ENCODE results near the gene PRKN.

The PRKN gene

DNA sequence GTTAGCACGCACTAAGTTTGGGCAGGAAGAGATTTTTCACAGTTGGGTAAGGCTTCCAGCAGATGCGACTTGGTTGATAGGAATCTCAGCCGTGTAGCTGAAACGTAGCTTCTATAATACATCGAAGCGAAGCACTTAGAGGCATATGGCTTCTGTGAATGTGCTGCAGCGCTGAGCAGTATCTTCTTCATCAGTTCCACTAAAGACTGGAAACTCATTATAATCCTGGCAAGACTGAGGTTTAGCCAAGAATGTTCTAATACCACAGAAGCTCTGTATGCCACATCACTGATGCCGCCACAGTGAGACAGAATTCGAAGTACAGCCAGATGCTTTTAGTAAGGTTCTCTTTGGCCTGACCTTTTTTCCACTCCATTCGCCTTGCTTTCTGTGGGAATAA, 773.5 kb downstream of the PRKN start:
- Histone ChIP-seq H3K27me3 (ENCODE audit: control insufficient read depth in 1 of 2, insufficient read depth in 2 of 2, low read length in 2 of 2) (no peaks in the 10 kb centered on the region), H3K36me3 (ENCODE audit: control insufficient read depth in 1 of 2, insufficient read depth in 2 of 2, low read length in 2 of 2) (no peaks in the 10 kb centered on the region), H3K9me3 (ENCODE audit: control insufficient read depth in 1 of 2, low read length in 2 of 2) (no peaks in the 10 kb centered on the region), H3K4me1 (ENCODE audit: control insufficient read depth in 1 of 2, insufficient read depth in 2 of 2, low read length in 2 of 2) (no peaks in the 10 kb centered on the region), H3K27ac (ENCODE audit: low read depth, low read length) (no peak overlapping the region), H3K4me3 (ENCODE audit: low read depth in 1 of 2, low read length in 2 of 2) (no peak overlapping the region), H3K9ac (ENCODE audit: low read depth in 1 of 2, low read length in 2 of 2) (no peak overlapping the region)

DNA sequence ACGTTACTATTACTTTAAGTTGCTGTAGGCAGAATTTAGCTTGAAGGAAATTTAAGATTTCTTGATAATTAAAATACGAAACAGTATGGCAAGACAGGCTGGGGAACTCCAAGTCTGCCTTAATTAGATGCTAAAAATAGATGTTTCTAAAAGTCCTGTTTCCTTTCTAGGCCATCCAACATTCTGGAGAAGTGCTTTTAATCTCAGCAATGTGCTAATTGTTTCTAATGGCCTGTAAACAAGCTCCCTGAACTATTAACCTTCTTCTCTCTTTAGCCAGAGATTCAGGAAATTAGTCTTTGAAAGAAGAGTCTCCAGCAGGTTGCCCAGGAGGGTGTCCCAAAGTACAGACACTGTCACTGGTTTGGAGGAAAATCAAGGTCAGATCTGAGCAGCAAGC, 776.4 kb downstream of the PRKN start:
- no peaks in the 10 kb centered on the region for H3K9me3 ChIP-seq (ENCODE audit: control insufficient read depth in 1 of 2, low read length in 2 of 2)
- H3K27ac ChIP-seq (ENCODE audit: low read depth, low read length) = no peak overlapping the region
- no peak overlapping the region for H3K4me3 ChIP-seq (ENCODE audit: low read depth in 1 of 2, low read length in 2 of 2)
- no peaks in the 10 kb centered on the region for H3K36me3 ChIP-seq (ENCODE audit: control insufficient read depth in 1 of 2, insufficient read depth in 2 of 2, low read length in 2 of 2)
- H3K9ac ChIP-seq (ENCODE audit: low read depth in 1 of 2, low read length in 2 of 2) = no peak overlapping the region
- H3K27me3 ChIP-seq (ENCODE audit: control insufficient read depth in 1 of 2, insufficient read depth in 2 of 2, low read length in 2 of 2) = no peaks in the 10 kb centered on the region
- H3K4me1 ChIP-seq (ENCODE audit: control insufficient read depth in 1 of 2, insufficient read depth in 2 of 2, low read length in 2 of 2) = no peaks in the 10 kb centered on the region

- H3K4me1 ChIP-seq (ENCODE audit: control insufficient read depth in 1 of 2, insufficient read depth in 2 of 2, low read length in 2 of 2) = no peaks in the 10 kb centered on the region
- no peaks in the 10 kb centered on the region for H3K36me3 ChIP-seq (ENCODE audit: control insufficient read depth in 1 of 2, insufficient read depth in 2 of 2, low read length in 2 of 2)
- no peak overlapping the region for H3K27ac ChIP-seq (ENCODE audit: low read depth, low read length)
- no peaks in the 10 kb centered on the region for H3K9me3 ChIP-seq (ENCODE audit: control insufficient read depth in 1 of 2, low read length in 2 of 2)
- H3K9ac ChIP-seq (ENCODE audit: low read depth in 1 of 2, low read length in 2 of 2) = no peak overlapping the region
- H3K27me3 ChIP-seq (ENCODE audit: control insufficient read depth in 1 of 2, insufficient read depth in 2 of 2, low read length in 2 of 2) = no peaks in the 10 kb centered on the region
- H3K4me3 ChIP-seq (ENCODE audit: low read depth in 1 of 2, low read length in 2 of 2) = no peak overlapping the region
Measured at GRCh38 chr6:161949531-161949930, 778.0 kb downstream of the PRKN start.

GRCh38 chr6:161948462-161948861, 779.1 kb downstream of the PRKN start:
- Histone ChIP-seq H3K4me1 (ENCODE audit: control insufficient read depth in 1 of 2, insufficient read depth in 2 of 2, low read length in 2 of 2) (no peaks in the 10 kb centered on the region), H3K4me3 (ENCODE audit: low read depth in 1 of 2, low read length in 2 of 2) (no peak overlapping the region), H3K27me3 (ENCODE audit: control insufficient read depth in 1 of 2, insufficient read depth in 2 of 2, low read length in 2 of 2) (no peaks in the 10 kb centered on the region), H3K27ac (ENCODE audit: low read depth, low read length) (no peak overlapping the region), H3K9me3 (ENCODE audit: control insufficient read depth in 1 of 2, low read length in 2 of 2) (no peaks in the 10 kb centered on the region), H3K9ac (ENCODE audit: low read depth in 1 of 2, low read length in 2 of 2) (no peak overlapping the region), H3K36me3 (ENCODE audit: control insufficient read depth in 1 of 2, insufficient read depth in 2 of 2, low read length in 2 of 2) (no peaks in the 10 kb centered on the region)

GRCh38 chr6:161947371-161947770, 780.2 kb downstream of the PRKN start:
- Histone ChIP-seq H3K9ac (ENCODE audit: low read depth in 1 of 2, low read length in 2 of 2) (no peak overlapping the region), H3K4me1 (ENCODE audit: control insufficient read depth in 1 of 2, insufficient read depth in 2 of 2, low read length in 2 of 2) (no peaks in the 10 kb centered on the region), H3K9me3 (ENCODE audit: control insufficient read depth in 1 of 2, low read length in 2 of 2) (no peaks in the 10 kb centered on the region), H3K27ac (ENCODE audit: low read depth, low read length) (no peak overlapping the region), H3K4me3 (ENCODE audit: low read depth in 1 of 2, low read length in 2 of 2) (no peak overlapping the region), H3K36me3 (ENCODE audit: control insufficient read depth in 1 of 2, insufficient read depth in 2 of 2, low read length in 2 of 2) (no peaks in the 10 kb centered on the region), H3K27me3 (ENCODE audit: control insufficient read depth in 1 of 2, insufficient read depth in 2 of 2, low read length in 2 of 2) (no peaks in the 10 kb centered on the region)

GRCh38 chr6:161946461-161946860, 781.1 kb downstream of the PRKN start:
- Histone ChIP-seq H3K4me1 (ENCODE audit: control insufficient read depth in 1 of 2, insufficient read depth in 2 of 2, low read length in 2 of 2) (no peaks in the 10 kb centered on the region), H3K9me3 (ENCODE audit: control insufficient read depth in 1 of 2, low read length in 2 of 2) (no peaks in the 10 kb centered on the region), H3K4me3 (ENCODE audit: low read depth in 1 of 2, low read length in 2 of 2) (no peak overlapping the region), H3K27me3 (ENCODE audit: control insufficient read depth in 1 of 2, insufficient read depth in 2 of 2, low read length in 2 of 2) (no peaks in the 10 kb centered on the region), H3K27ac (ENCODE audit: low read depth, low read length) (no peak overlapping the region), H3K9ac (ENCODE audit: low read depth in 1 of 2, low read length in 2 of 2) (no peak overlapping the region), H3K36me3 (ENCODE audit: control insufficient read depth in 1 of 2, insufficient read depth in 2 of 2, low read length in 2 of 2) (no peaks in the 10 kb centered on the region)

DNA sequence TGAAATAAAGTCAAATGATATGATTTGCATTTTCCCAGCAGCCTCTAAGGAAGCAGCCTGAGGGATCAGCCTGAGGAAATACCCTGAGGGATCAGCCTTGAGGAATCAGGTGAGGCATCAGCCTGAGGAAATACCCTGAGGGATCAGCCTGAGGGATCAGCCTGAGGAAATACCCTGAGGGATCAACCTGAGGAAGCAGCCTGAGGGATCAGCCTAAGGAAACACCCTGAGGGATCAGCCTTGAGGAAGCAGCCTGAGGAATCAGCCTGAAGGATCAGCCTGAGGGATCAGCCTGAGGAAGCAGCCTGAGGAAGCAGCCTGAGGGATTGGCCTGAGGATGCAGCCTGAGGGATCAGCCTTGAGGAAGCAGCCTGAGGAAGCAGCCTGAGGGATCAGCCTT, 784.0 kb downstream of the PRKN start:
- Histone ChIP-seq H3K36me3 (ENCODE audit: control insufficient read depth in 1 of 2, insufficient read depth in 2 of 2, low read length in 2 of 2) (no peaks in the 10 kb centered on the region), H3K9me3 (ENCODE audit: control insufficient read depth in 1 of 2, low read length in 2 of 2) (no peaks in the 10 kb centered on the region), H3K4me1 (ENCODE audit: control insufficient read depth in 1 of 2, insufficient read depth in 2 of 2, low read length in 2 of 2) (peaks cover 0 to 6% of the 10 kb centered on the region in 2 donors), H3K27me3 (ENCODE audit: control insufficient read depth in 1 of 2, insufficient read depth in 2 of 2, low read length in 2 of 2) (no peaks in the 10 kb centered on the region), H3K27ac (ENCODE audit: low read depth, low read length) (no peak overlapping the region), H3K9ac (ENCODE audit: low read depth in 1 of 2, low read length in 2 of 2) (no peak overlapping the region), H3K4me3 (ENCODE audit: low read depth in 1 of 2, low read length in 2 of 2) (no peak overlapping the region)

- peaks cover 0 to 6% of the 10 kb centered on the region in 2 donors for H3K4me1 ChIP-seq (ENCODE audit: control insufficient read depth in 1 of 2, insufficient read depth in 2 of 2, low read length in 2 of 2)
- no peaks in the 10 kb centered on the region for H3K9me3 ChIP-seq (ENCODE audit: control insufficient read depth in 1 of 2, low read length in 2 of 2)
- no peaks in the 10 kb centered on the region for H3K36me3 ChIP-seq (ENCODE audit: control insufficient read depth in 1 of 2, insufficient read depth in 2 of 2, low read length in 2 of 2)
- no peak overlapping the region for H3K4me3 ChIP-seq (ENCODE audit: low read depth in 1 of 2, low read length in 2 of 2)
- H3K9ac ChIP-seq (ENCODE audit: low read depth in 1 of 2, low read length in 2 of 2) = no peak overlapping the region
- no peak overlapping the region for H3K27ac ChIP-seq (ENCODE audit: low read depth, low read length)
- no peaks in the 10 kb centered on the region for H3K27me3 ChIP-seq (ENCODE audit: control insufficient read depth in 1 of 2, insufficient read depth in 2 of 2, low read length in 2 of 2)
Measured at GRCh38 chr6:161941565-161941964, 786.0 kb downstream of the PRKN start.

GRCh38 chr6:161940519-161940918, 787.0 kb downstream of the PRKN start:
- no peak overlapping the region for H3K9ac ChIP-seq (ENCODE audit: low read depth in 1 of 2, low read length in 2 of 2)
- H3K36me3 ChIP-seq (ENCODE audit: control insufficient read depth in 1 of 2, insufficient read depth in 2 of 2, low read length in 2 of 2) = no peaks in the 10 kb centered on the region
- no peak overlapping the region for H3K4me3 ChIP-seq (ENCODE audit: low read depth in 1 of 2, low read length in 2 of 2)
- no peak overlapping the region for H3K27ac ChIP-seq (ENCODE audit: low read depth, low read length)
- H3K9me3 ChIP-seq (ENCODE audit: control insufficient read depth in 1 of 2, low read length in 2 of 2) = no peaks in the 10 kb centered on the region
- no peaks in the 10 kb centered on the region for H3K27me3 ChIP-seq (ENCODE audit: control insufficient read depth in 1 of 2, insufficient read depth in 2 of 2, low read length in 2 of 2)
- peaks cover 0 to 6% of the 10 kb centered on the region in 2 donors for H3K4me1 ChIP-seq (ENCODE audit: control insufficient read depth in 1 of 2, insufficient read depth in 2 of 2, low read length in 2 of 2)

GRCh38 chr6:161926324-161926723, 801.2 kb downstream of the PRKN start:
- H3K27ac ChIP-seq (ENCODE audit: low read depth, low read length) = no peak overlapping the region
- no peak overlapping the region for H3K9ac ChIP-seq (ENCODE audit: low read depth in 1 of 2, low read length in 2 of 2)
- H3K9me3 ChIP-seq (ENCODE audit: control insufficient read depth in 1 of 2, low read length in 2 of 2) = no peaks in the 10 kb centered on the region
- H3K36me3 ChIP-seq (ENCODE audit: control insufficient read depth in 1 of 2, insufficient read depth in 2 of 2, low read length in 2 of 2) = no peaks in the 10 kb centered on the region
- no peak overlapping the region for H3K4me3 ChIP-seq (ENCODE audit: low read depth in 1 of 2, low read length in 2 of 2)
- no peaks in the 10 kb centered on the region for H3K4me1 ChIP-seq (ENCODE audit: control insufficient read depth in 1 of 2, insufficient read depth in 2 of 2, low read length in 2 of 2)
- H3K27me3 ChIP-seq (ENCODE audit: control insufficient read depth in 1 of 2, insufficient read depth in 2 of 2, low read length in 2 of 2) = no peaks in the 10 kb centered on the region

DNA sequence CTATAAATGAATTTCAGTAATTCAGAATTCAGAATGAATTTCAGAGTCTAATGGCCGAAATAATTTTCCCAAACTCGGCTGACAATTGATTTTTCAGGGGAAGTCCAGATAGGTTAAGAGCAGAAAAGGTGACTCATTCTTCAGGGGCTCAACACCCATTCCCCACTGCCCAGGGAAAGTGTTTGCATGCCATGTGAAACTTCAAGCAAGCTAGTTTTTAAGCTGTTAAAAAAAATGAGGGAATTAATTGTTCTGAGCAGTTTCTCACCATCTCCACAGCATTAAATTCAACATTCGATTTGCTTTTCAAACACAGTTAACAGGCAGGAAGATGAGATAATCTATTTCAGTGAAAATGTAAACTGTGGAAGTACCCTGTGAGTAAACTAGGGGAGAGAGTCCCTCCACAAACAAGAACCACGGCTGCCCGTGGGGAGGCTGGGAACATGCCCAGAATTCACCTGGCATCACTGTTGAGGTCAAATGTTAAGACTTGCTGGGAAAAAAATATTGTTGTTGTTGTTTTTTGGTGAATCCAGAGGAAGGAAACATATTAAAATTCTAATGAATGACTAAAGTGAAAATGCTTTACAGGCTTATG, 803.0 kb downstream of the PRKN start:
- H3K9ac ChIP-seq (ENCODE audit: low read depth in 1 of 2, low read length in 2 of 2) = no peak overlapping the region
- no peaks in the 10 kb centered on the region for H3K9me3 ChIP-seq (ENCODE audit: control insufficient read depth in 1 of 2, low read length in 2 of 2)
- no peaks in the 10 kb centered on the region for H3K27me3 ChIP-seq (ENCODE audit: control insufficient read depth in 1 of 2, insufficient read depth in 2 of 2, low read length in 2 of 2)
- H3K4me3 ChIP-seq (ENCODE audit: low read depth in 1 of 2, low read length in 2 of 2) = no peak overlapping the region
- no peak overlapping the region for H3K27ac ChIP-seq (ENCODE audit: low read depth, low read length)
- no peaks in the 10 kb centered on the region for H3K36me3 ChIP-seq (ENCODE audit: control insufficient read depth in 1 of 2, insufficient read depth in 2 of 2, low read length in 2 of 2)
- H3K4me1 ChIP-seq (ENCODE audit: control insufficient read depth in 1 of 2, insufficient read depth in 2 of 2, low read length in 2 of 2) = no peaks in the 10 kb centered on the region
